ENCODE results near the gene SLC37A2. TPM values are rescaled to one million over a fixed set of nuclear protein-coding genes. Genes with fewer than 3 reads are reported as not detected.
A peak's percentile ranks its signal among the peaks of the same experiment; 100 is the strongest.
"Not testable (repeated sequence)": the region's sequence is repeated elsewhere in the genome, so short reads cannot be mapped to it uniquely, and the experiment has no call there.

The SLC37A2 gene
- 0.27 TPM for total RNA-seq

- DNase-seq (ENCODE audit: low read depth in 2 of 3, low spot score in 2 of 3) = peak in 2 of 3 donors; percentile 68 to 69
Measured at GRCh38 chr11:125062931-125063428, at the start of gene SLC37A2. Gene SLC37A2 (plus strand): TSS chr11:125063305. CDS start chr11:125063368, 63 bp downstream.

- DNase-seq (ENCODE audit: low read depth in 2 of 3, low spot score in 2 of 3) = no peak
Measured at GRCh38 chr11:125016413-125016812, 46.7 kb upstream of the SLC37A2 start.

- DNase-seq (ENCODE audit: low read depth in 2 of 3, low spot score in 2 of 3) = no peak
Measured at GRCh38 chr11:125020342-125020741, 42.8 kb upstream of the SLC37A2 start.

GRCh38 chr11:125022551-125022950 is 40.6 kb upstream of the SLC37A2 start:
- no peak for DNase-seq (ENCODE audit: low read depth in 2 of 3, low spot score in 2 of 3)

- no peak for DNase-seq (ENCODE audit: low read depth in 2 of 3, low spot score in 2 of 3)
Measured at GRCh38 chr11:125025968-125026367, 37.1 kb upstream of the SLC37A2 start.

- not testable (repeated sequence) for DNase-seq (ENCODE audit: low read depth in 2 of 3, low spot score in 2 of 3)
Measured at GRCh38 chr11:125029431-125029830, 33.7 kb upstream of the SLC37A2 start.

- DNase-seq (ENCODE audit: low read depth in 2 of 3, low spot score in 2 of 3) = no peak
Measured at GRCh38 chr11:125036933-125037332, 26.2 kb upstream of the SLC37A2 start.

GRCh38 chr11:125049164-125049792 is 13.8 kb upstream of the SLC37A2 start:
- no peak for DNase-seq (ENCODE audit: low read depth in 2 of 3, low spot score in 2 of 3)

GRCh38 chr11:125052047-125052446 is 11.1 kb upstream of the SLC37A2 start:
- no peak for DNase-seq (ENCODE audit: low read depth in 2 of 3, low spot score in 2 of 3)

- no peak for DNase-seq (ENCODE audit: low read depth in 2 of 3, low spot score in 2 of 3)
Measured at GRCh38 chr11:125053167-125053566, 9.9 kb upstream of the SLC37A2 start.

- DNase-seq (ENCODE audit: low read depth in 2 of 3, low spot score in 2 of 3) = no peak
Measured at GRCh38 chr11:125055107-125055715, 7.9 kb upstream of the SLC37A2 start.

- not testable (repeated sequence) for DNase-seq (ENCODE audit: low read depth in 2 of 3, low spot score in 2 of 3)
Measured at GRCh38 chr11:125056111-125056510, 7.0 kb upstream of the SLC37A2 start.

GRCh38 chr11:125056931-125057692 is 6.0 kb upstream of the SLC37A2 start:
- no peak for DNase-seq (ENCODE audit: low read depth in 2 of 3, low spot score in 2 of 3)

GRCh38 chr11:125057693-125058016 is 5.5 kb upstream of the SLC37A2 start:
- DNase-seq (ENCODE audit: low read depth in 2 of 3, low spot score in 2 of 3) = no peak

- DNase-seq (ENCODE audit: low read depth in 2 of 3, low spot score in 2 of 3) = no peak
Measured at GRCh38 chr11:125061281-125061680, 1.8 kb upstream of the SLC37A2 start.

GRCh38 chr11:125062218-125062930 is 731 bp upstream of the SLC37A2 start:
- DNase-seq (ENCODE audit: low read depth in 2 of 3, low spot score in 2 of 3) = no peak

- peak in 1 of 3 donors; percentile 4 for DNase-seq (ENCODE audit: low read depth in 2 of 3, low spot score in 2 of 3)
Measured at GRCh38 chr11:125063429-125064043, 431 bp downstream of the SLC37A2 start.

- no peak for DNase-seq (ENCODE audit: low read depth in 2 of 3, low spot score in 2 of 3)
Measured at GRCh38 chr11:125064070-125064469, 965 bp downstream of the SLC37A2 start.

GRCh38 chr11:125068368-125068767 is 5.3 kb downstream of the SLC37A2 start:
- no peak for DNase-seq (ENCODE audit: low read depth in 2 of 3, low spot score in 2 of 3)

GRCh38 chr11:125069008-125069407 is 5.9 kb downstream of the SLC37A2 start:
- DNase-seq (ENCODE audit: low read depth in 2 of 3, low spot score in 2 of 3) = no peak

- no peak for DNase-seq (ENCODE audit: low read depth in 2 of 3, low spot score in 2 of 3)
Measured at GRCh38 chr11:125069796-125070195, 6.7 kb downstream of the SLC37A2 start.

Data from hematopoietic multipotent progenitor cell (in vitro differentiated cells).